Tibial nerve (tissue), 4 donors: Measurements from ENCODE around the gene MN1. TPM values are rescaled to one million over a fixed set of nuclear protein-coding genes. Genes with fewer than 3 reads are reported as not detected.
A peak's percentile ranks its signal among the peaks of the same experiment; 100 is the strongest.

Experiments used
- DNase-seq, 2 donors: peaks; one replicate each; pipeline ENCODE4 v3.0.0-alpha.2; 2019; ENCODE audit warnings: low spot score in 2 of 2
- H3K27ac ChIP-seq, 4 donors: fragments of 200-600 bp; sonication (generic) in 3 of 4; one replicate each; pipeline ENCODE4 v1.5.1; 2017 to 2019; ENCODE audit warnings: mild to moderate bottlenecking in 1 of 4
- H3K27me3 ChIP-seq, 2 donors: fragments of 200-600 bp; sonication (generic) in 1 of 2; one replicate each; pipeline versions ENCODE4 v1.5.1 to v1.6.0; 2017 to 2019
- H3K36me3 ChIP-seq, 3 donors: fragments of 200-600 bp; sonication (generic); one replicate each; pipeline ENCODE4 v1.5.1; 2018 to 2019
- H3K4me1 ChIP-seq, 4 donors: fragments of 200-600 bp; sonication (generic) in 3 of 4; one replicate each; pipeline ENCODE4 v1.5.1; 2017 to 2019
- H3K4me3 ChIP-seq, 4 donors: fragments of 200-600 bp; sonication (generic) in 3 of 4; one replicate each; pipeline ENCODE4 v1.5.1; 2017 to 2019; ENCODE audit warnings: mild to moderate bottlenecking in 1 of 4, moderate library complexity in 1 of 4
- H3K9me3 ChIP-seq, 4 donors: fragments of 200-600 bp; sonication (generic) in 3 of 4; one replicate each; pipeline ENCODE4 v1.5.1; 2017 to 2019
- EP300 ChIP-seq, 2 donors: sonication (generic); formaldehyde crosslinking; IDR thresholded peaks; one replicate each; pipeline ENCODE4 v1.6.1; 2017; ENCODE audit warnings: antibody characterized with exemption in 2 of 2, mild to moderate bottlenecking in 1 of 2
- POLR2A ChIP-seq, 2 donors: fragments of 450-650 bp; IDR thresholded peaks; one replicate each; pipeline ENCODE4 v1.6.1; 2017; ENCODE audit warnings: antibody characterized with exemption in 2 of 2, mild to moderate bottlenecking in 2 of 2, moderate library complexity in 2 of 2
- WGBS, 2 donors: methylation state at CpG; one replicate each; pipeline ENCODE4 v1.1.5; 2018; 5-methylcytosine and 5-hydroxymethylcytosine counted together
- total RNA-seq, 4 donors: library from RNA; depleted of rRNA; stranded (reverse); fragments of >200 nt; gene quantifications; one replicate each; pipeline ENCODE4 v1.1.0, GENCODE V29; 2016
- TF ChIP-seq, protein P1 (sequence below), 5 experiments: fragments of 200-600 bp in 3 of 5; fragments of 450-650 bp in 2 of 5; sonication (generic) in 3 of 5; IDR thresholded peaks; one replicate each; pipeline ENCODE4 v1.5.1; 2016 to 2019; ENCODE audit warnings: antibody characterized with exemption in 5 of 5, mild to moderate bottlenecking in 3 of 5, moderate library complexity in 2 of 5

MN1 gene
- total RNA-seq, 4 donors from 2014 or later = 3.9 to 8.2 (median 6.0) TPM

DNA sequence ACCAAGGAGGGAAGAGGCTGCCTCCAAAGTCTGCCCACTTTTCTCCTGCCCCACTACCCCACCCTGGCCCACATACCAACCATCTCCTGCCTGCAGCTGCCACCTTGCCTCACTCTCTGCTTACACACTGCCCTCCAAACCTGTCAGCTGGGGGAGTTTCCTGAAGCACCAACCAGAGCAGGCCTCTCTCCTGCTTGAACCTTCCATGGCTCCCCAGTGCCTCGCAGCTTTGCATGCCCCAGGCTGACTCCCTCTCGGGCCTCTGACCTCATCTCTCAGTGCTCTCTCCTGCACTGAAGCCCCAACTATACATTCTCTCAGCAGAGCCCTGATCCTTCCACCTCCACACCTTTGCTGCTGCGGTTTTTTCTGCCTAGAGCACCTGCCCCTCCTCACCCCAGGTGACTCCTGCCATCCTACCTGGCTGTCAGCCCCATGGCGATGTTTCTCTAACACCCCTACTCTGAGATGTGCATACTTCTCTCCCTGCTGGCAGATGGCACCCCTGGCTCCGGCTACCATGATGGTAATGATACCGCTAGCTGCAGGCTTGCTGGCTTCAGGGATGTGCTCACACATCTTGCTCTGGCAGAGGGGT is 43.5 kb downstream of the MN1 start:
- peaks cover 0 to 39% (median 0%) of the 10 kb centered on the region in 4 donors for H3K4me1 ChIP-seq
- WGBS, 2 donors = 91 to 95% methylated on average over 6 of the region's 6 CpGs
- H3K27me3 ChIP-seq = no peaks in the 10 kb centered on the region
- H3K9me3 ChIP-seq = no peaks in the 10 kb centered on the region
- H3K4me3 ChIP-seq = no peak overlapping the region
- H3K27ac ChIP-seq = peak overlapping the region in 1 of 4 donors; percentile 64
- no peak for TF ChIP-seq POLR2A (IDR thresholded peaks at IDR 0.05)
- TF ChIP-seq, protein P1, sequence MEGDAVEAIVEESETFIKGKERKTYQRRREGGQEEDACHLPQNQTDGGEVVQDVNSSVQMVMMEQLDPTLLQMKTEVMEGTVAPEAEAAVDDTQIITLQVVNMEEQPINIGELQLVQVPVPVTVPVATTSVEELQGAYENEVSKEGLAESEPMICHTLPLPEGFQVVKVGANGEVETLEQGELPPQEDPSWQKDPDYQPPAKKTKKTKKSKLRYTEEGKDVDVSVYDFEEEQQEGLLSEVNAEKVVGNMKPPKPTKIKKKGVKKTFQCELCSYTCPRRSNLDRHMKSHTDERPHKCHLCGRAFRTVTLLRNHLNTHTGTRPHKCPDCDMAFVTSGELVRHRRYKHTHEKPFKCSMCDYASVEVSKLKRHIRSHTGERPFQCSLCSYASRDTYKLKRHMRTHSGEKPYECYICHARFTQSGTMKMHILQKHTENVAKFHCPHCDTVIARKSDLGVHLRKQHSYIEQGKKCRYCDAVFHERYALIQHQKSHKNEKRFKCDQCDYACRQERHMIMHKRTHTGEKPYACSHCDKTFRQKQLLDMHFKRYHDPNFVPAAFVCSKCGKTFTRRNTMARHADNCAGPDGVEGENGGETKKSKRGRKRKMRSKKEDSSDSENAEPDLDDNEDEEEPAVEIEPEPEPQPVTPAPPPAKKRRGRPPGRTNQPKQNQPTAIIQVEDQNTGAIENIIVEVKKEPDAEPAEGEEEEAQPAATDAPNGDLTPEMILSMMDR (IDR thresholded peaks at IDR 0.05) = no peak
- no peak for TF ChIP-seq EP300 (IDR thresholded peaks at IDR 0.05)
- no peak for DNase-seq
- H3K36me3 ChIP-seq = no peaks in the 10 kb centered on the region

DNA sequence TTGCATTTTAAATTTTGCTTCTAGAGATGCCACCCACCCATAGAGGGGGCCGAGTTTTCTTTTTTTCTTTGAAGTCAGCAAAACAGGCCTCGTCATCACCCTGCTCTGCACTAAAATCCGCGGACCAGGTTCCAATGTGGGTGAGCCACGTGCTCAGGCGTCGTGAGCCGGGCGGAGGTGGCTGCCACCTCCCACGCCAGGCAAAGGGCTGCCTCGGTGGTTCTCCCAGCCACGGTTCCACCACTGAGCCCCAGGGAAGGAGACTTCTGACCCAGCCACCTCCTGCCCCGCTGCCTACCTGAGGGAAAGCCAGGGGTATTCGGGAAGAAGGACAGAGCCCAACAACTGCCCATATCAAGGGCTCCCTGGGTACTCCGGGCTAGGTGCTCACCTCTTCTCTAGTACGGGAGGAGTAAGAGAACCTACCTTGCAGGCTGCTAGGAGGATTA is 45.3 kb downstream of the MN1 start:
- 87 to 90% methylated on average over 16 of the region's 16 CpGs for WGBS, 2 donors
- H3K4me3 ChIP-seq = no peak overlapping the region
- peak overlapping the region in 1 of 4 donors; percentile 64 for H3K27ac ChIP-seq
- no peaks in the 10 kb centered on the region for H3K9me3 ChIP-seq
- H3K27me3 ChIP-seq = no peaks in the 10 kb centered on the region
- TF ChIP-seq, protein P1 (IDR thresholded peaks at IDR 0.05) = no peak
- TF ChIP-seq EP300 (IDR thresholded peaks at IDR 0.05) = no peak
- no peak for TF ChIP-seq POLR2A (IDR thresholded peaks at IDR 0.05)
- peaks cover 0 to 38% (median 0%) of the 10 kb centered on the region in 4 donors for H3K4me1 ChIP-seq
- no peaks in the 10 kb centered on the region for H3K36me3 ChIP-seq
- no peak for DNase-seq

DNA sequence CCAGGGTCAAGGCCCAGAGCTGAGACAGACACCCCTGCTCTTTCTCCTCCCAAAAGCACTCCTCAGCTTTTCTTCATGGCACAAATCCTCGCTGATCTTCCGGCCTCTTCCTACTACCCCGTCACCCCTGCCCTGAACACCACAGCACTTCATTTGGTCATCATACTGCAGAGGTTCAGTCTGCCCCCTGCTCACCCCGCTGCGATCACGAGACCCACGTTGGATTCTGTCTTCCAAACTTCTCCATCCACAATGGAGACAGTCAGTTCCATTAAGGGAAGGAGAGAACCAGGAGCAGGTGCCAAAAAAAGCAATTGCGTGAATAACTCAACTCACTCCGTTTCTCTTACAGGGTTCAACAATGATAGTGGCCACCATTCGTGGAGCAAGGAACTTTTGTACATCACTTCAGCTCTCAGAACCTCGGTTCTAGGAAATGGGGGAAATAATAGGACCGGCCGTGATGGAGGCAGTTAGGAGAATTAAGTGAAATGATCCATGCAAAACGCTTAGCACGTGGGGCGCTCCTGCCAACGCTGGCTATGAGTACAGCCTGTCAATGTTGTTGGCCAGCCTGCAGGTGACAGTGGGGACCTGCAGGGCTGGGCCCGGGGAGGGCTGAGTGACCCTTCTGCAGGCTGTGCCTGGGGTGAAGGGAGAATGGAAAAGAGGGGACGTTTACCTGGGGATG is 45.9 kb downstream of the MN1 start:
- Histone ChIP-seq H3K27ac (peak overlapping the region in 1 of 4 donors; percentile 32), H3K4me3 (no peak overlapping the region)
- TF ChIP-seq EP300 (IDR thresholded peaks at IDR 0.05) = no peak
- TF ChIP-seq POLR2A (IDR thresholded peaks at IDR 0.05) = no peak
- TF ChIP-seq, protein P1 (IDR thresholded peaks at IDR 0.05) = no peak

DNA sequence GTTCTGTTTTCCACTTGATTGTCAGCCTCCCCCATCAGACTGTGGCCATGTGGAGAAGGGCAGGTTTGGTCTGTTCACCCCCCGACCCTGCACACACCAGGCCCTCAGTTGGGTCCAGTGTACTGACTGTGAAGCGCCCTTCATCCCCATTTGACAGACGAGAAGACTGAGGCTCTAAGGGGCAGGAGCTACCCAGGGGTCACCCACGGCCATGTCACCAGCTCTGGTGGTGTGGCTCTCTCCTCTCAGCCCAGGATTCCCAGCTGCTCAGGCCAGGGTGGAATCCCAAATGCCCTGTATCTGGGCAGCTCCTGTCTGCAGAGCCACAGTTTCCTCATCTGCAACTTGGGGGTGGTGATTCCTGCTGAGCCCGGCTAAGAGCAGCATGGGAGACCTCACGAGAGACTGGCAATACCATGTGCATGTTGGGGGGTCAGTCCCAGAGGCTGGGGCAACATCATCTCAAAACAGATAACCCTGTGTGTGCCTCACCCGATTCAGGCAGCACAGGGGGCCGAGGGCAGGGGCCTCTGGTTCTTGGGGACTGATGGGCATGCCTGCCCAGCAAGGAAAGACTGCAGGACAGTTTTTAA is 46.6 kb downstream of the MN1 start:
- no peak overlapping the region for H3K4me3 ChIP-seq
- H3K4me1 ChIP-seq = peaks cover 0 to 48% (median under 1%) of the 10 kb centered on the region in 4 donors

More for the DNA sequence above, 45.9 kb downstream of the MN1 start:
- no peaks in the 10 kb centered on the region for H3K27me3 ChIP-seq
- WGBS, 2 donors = 56 to 65% methylated on average over 19 of the region's 19 CpGs
- H3K9me3 ChIP-seq = no peaks in the 10 kb centered on the region
- H3K36me3 ChIP-seq = no peaks in the 10 kb centered on the region
- peaks cover 0 to 41% (median 0%) of the 10 kb centered on the region in 4 donors for H3K4me1 ChIP-seq
- no peak for DNase-seq

More for the DNA sequence above, 46.6 kb downstream of the MN1 start:
- 89 to 97% methylated on average over 8 of the region's 8 CpGs for WGBS, 2 donors
- Histone ChIP-seq H3K9me3 (no peaks in the 10 kb centered on the region), H3K36me3 (no peaks in the 10 kb centered on the region), H3K27me3 (no peaks in the 10 kb centered on the region), H3K27ac (peak overlapping the region in 1 of 4 donors; percentile 32)
- DNase-seq = no peak
- TF ChIP-seq, protein P1 (IDR thresholded peaks at IDR 0.05) = no peak
- TF ChIP-seq POLR2A (IDR thresholded peaks at IDR 0.05) = no peak
- no peak for TF ChIP-seq EP300 (IDR thresholded peaks at IDR 0.05)
